ENCODE measurements around the gene ST3GAL4. TPM values are rescaled to one million over a fixed set of nuclear protein-coding genes. Genes with fewer than 3 reads are reported as not detected.
"Not testable (repeated sequence)": the region's sequence is repeated elsewhere in the genome, so short reads cannot be mapped to it uniquely, and the experiment has no call there.

Gene ST3GAL4
- 5.8 and 6.6 TPM in 2 replicates for total RNA-seq (2014; rRNA removed; shearing (Covaris generic); ENCODE audit: low replicate concordance)

GRCh38 chr11:126355324-126355925, at the start of gene ST3GAL4:
ST3GAL4 (plus strand) TSS chr11:126355686; CDS start chr11:126406156, 50,470 bp downstream.
- Histone ChIP-seq H3K4me3 (ENCODE audit: low read length) (peak within 1 kb of the TSS; percentile 78), H3K79me2 (ENCODE audit: low read length) (peaks cover 25% of the 10 kb centered on the region; the same call in 1 of the 2 replicates)

GRCh38 chr11:126305699-126306098, 49.8 kb upstream of the ST3GAL4 start:
- H2AFZ ChIP-seq (ENCODE audit: low read length): no peak overlapping the region
- peaks cover 28% of the 10 kb centered on the region for H3K4me1 ChIP-seq (ENCODE audit: low read length)
- H3K27ac ChIP-seq (ENCODE audit: low read length): no peak overlapping the region
- peak overlapping the region; percentile 23 for H3K4me2 ChIP-seq (ENCODE audit: low read depth, low read length, poor library complexity, severe bottlenecking)
- no peaks in the 10 kb centered on the region for H3K9me3 ChIP-seq (ENCODE audit: low read length)
- no peaks in the 10 kb centered on the region for H3K36me3 ChIP-seq (ENCODE audit: insufficient read depth, low read length)
- peaks cover 26% of the 10 kb centered on the region for H3K79me2 ChIP-seq (ENCODE audit: low read length)
- no peaks in the 10 kb centered on the region for H3K27me3 ChIP-seq (ENCODE audit: low read length)
- H4K20me1 ChIP-seq (ENCODE audit: insufficient read depth, low read depth, low read length): no peaks in the 10 kb centered on the region
- H3K4me3 ChIP-seq (ENCODE audit: low read length): no peak overlapping the region
- H3K9ac ChIP-seq (ENCODE audit: low read length): no peak overlapping the region
- no peak for DNase-seq
- no peaks in the 10 kb centered on the region for H3K9me2 ChIP-seq (replicated peaks; ENCODE audit: insufficient read depth, low read length)

More at GRCh38 chr11:126355324-126355925, at the start of gene ST3GAL4:
- Histone ChIP-seq H3K9ac (ENCODE audit: low read length) (peak within 1 kb of the TSS; percentile 90), H3K4me2 (ENCODE audit: low read depth, low read length, poor library complexity, severe bottlenecking) (peak within 1 kb of the TSS; percentile 81), H3K27ac (ENCODE audit: low read length) (peak within 1 kb of the TSS; percentile 60), H3K4me1 (ENCODE audit: low read length) (peaks cover 24% of the 10 kb centered on the region), H3K9me3 (ENCODE audit: low read length) (no peaks in the 10 kb centered on the region), H3K27me3 (ENCODE audit: low read length) (no peaks in the 10 kb centered on the region), H4K20me1 (ENCODE audit: insufficient read depth, low read depth, low read length) (no peaks in the 10 kb centered on the region), H2AFZ (ENCODE audit: low read length) (peak within 1 kb of the TSS; percentile 28; the same call in 1 of the 2 replicates), H3K36me3 (ENCODE audit: insufficient read depth, low read length) (no peaks in the 10 kb centered on the region), H3K9me2 (replicated peaks; ENCODE audit: insufficient read depth, low read length) (no peaks in the 10 kb centered on the region)
- DNase-seq: peak; percentile 85

- no peak overlapping the region for H3K4me3 ChIP-seq (ENCODE audit: low read length)
- H3K9ac ChIP-seq (ENCODE audit: low read length): no peak overlapping the region
- H3K4me1 ChIP-seq (ENCODE audit: low read length): peaks cover 27% of the 10 kb centered on the region
- peak; percentile 71 for DNase-seq
- H3K27ac ChIP-seq (ENCODE audit: low read length): no peak overlapping the region
- no peaks in the 10 kb centered on the region for H3K9me2 ChIP-seq (replicated peaks; ENCODE audit: insufficient read depth, low read length)
- H4K20me1 ChIP-seq (ENCODE audit: insufficient read depth, low read depth, low read length): no peaks in the 10 kb centered on the region
- H2AFZ ChIP-seq (ENCODE audit: low read length): no peak overlapping the region
- H3K79me2 ChIP-seq (ENCODE audit: low read length): peaks cover 35% of the 10 kb centered on the region
- H3K4me2 ChIP-seq (ENCODE audit: low read depth, low read length, poor library complexity, severe bottlenecking): no peak overlapping the region
- no peaks in the 10 kb centered on the region for H3K27me3 ChIP-seq (ENCODE audit: low read length)
- no peaks in the 10 kb centered on the region for H3K36me3 ChIP-seq (ENCODE audit: insufficient read depth, low read length)
- no peaks in the 10 kb centered on the region for H3K9me3 ChIP-seq (ENCODE audit: low read length)
Measured at GRCh38 chr11:126307706-126308105, 47.8 kb upstream of the ST3GAL4 start.

- no peak overlapping the region for H2AFZ ChIP-seq (ENCODE audit: low read length)
- no peak overlapping the region for H3K9ac ChIP-seq (ENCODE audit: low read length)
- H3K4me2 ChIP-seq (ENCODE audit: low read depth, low read length, poor library complexity, severe bottlenecking): no peak overlapping the region
- H3K27ac ChIP-seq (ENCODE audit: low read length): no peak overlapping the region
- peaks cover 21% of the 10 kb centered on the region for H3K4me1 ChIP-seq (ENCODE audit: low read length)
- H3K79me2 ChIP-seq (ENCODE audit: low read length): peaks cover 39% of the 10 kb centered on the region
- H3K9me3 ChIP-seq (ENCODE audit: low read length): no peaks in the 10 kb centered on the region
- no peak for DNase-seq
- no peaks in the 10 kb centered on the region for H3K27me3 ChIP-seq (ENCODE audit: low read length)
- H3K36me3 ChIP-seq (ENCODE audit: insufficient read depth, low read length): no peaks in the 10 kb centered on the region; the same call in 1 of the 2 replicates
- no peaks in the 10 kb centered on the region for H3K9me2 ChIP-seq (replicated peaks; ENCODE audit: insufficient read depth, low read length)
- H3K4me3 ChIP-seq (ENCODE audit: low read length): no peak overlapping the region
- no peaks in the 10 kb centered on the region for H4K20me1 ChIP-seq (ENCODE audit: insufficient read depth, low read depth, low read length)
Measured at GRCh38 chr11:126308271-126308671, 47.2 kb upstream of the ST3GAL4 start.

GRCh38 chr11:126308771-126309170, 46.7 kb upstream of the ST3GAL4 start:
- H3K4me2 ChIP-seq (ENCODE audit: low read depth, low read length, poor library complexity, severe bottlenecking); H3K9ac ChIP-seq (ENCODE audit: low read length); H2AFZ ChIP-seq (ENCODE audit: low read length); H3K36me3 ChIP-seq (ENCODE audit: insufficient read depth, low read length); H4K20me1 ChIP-seq (ENCODE audit: insufficient read depth, low read depth, low read length); H3K27ac ChIP-seq (ENCODE audit: low read length); H3K27me3 ChIP-seq (ENCODE audit: low read length); H3K9me3 ChIP-seq (ENCODE audit: low read length); DNase-seq; H3K9me2 ChIP-seq (replicated peaks; ENCODE audit: insufficient read depth, low read length); H3K4me3 ChIP-seq (ENCODE audit: low read length): not testable (repeated sequence)
- Histone ChIP-seq H3K4me1 (ENCODE audit: low read length) (peaks cover 20% of the 10 kb centered on the region), H3K79me2 (ENCODE audit: low read length) (peaks cover 44% of the 10 kb centered on the region)

GRCh38 chr11:126310200-126310991, 45.1 kb upstream of the ST3GAL4 start:
- Histone ChIP-seq H3K9me3 (ENCODE audit: low read length) (no peaks in the 10 kb centered on the region), H3K79me2 (ENCODE audit: low read length) (peaks cover 39% of the 10 kb centered on the region), H2AFZ (ENCODE audit: low read length) (no peak overlapping the region), H3K27ac (ENCODE audit: low read length) (no peak overlapping the region), H3K4me2 (ENCODE audit: low read depth, low read length, poor library complexity, severe bottlenecking) (no peak overlapping the region), H3K4me1 (ENCODE audit: low read length) (peaks cover 20% of the 10 kb centered on the region), H3K9me2 (replicated peaks; ENCODE audit: insufficient read depth, low read length) (no peaks in the 10 kb centered on the region), H3K4me3 (ENCODE audit: low read length) (no peak overlapping the region), H3K36me3 (ENCODE audit: insufficient read depth, low read length) (peaks cover 12% of the 10 kb centered on the region), H4K20me1 (ENCODE audit: insufficient read depth, low read depth, low read length) (no peaks in the 10 kb centered on the region), H3K9ac (ENCODE audit: low read length) (no peak overlapping the region), H3K27me3 (ENCODE audit: low read length) (no peaks in the 10 kb centered on the region)
- DNase-seq: peak; percentile 64

- Histone ChIP-seq H3K27me3 (ENCODE audit: low read length) (no peaks in the 10 kb centered on the region), H3K27ac (ENCODE audit: low read length) (no peak overlapping the region), H3K9ac (ENCODE audit: low read length) (no peak overlapping the region), H3K4me1 (ENCODE audit: low read length) (peaks cover 16% of the 10 kb centered on the region), H3K79me2 (ENCODE audit: low read length) (peaks cover 33% of the 10 kb centered on the region; the same call in 1 of the 2 replicates), H3K9me2 (replicated peaks; ENCODE audit: insufficient read depth, low read length) (no peaks in the 10 kb centered on the region), H3K4me2 (ENCODE audit: low read depth, low read length, poor library complexity, severe bottlenecking) (no peak overlapping the region), H3K4me3 (ENCODE audit: low read length) (no peak overlapping the region), H3K9me3 (ENCODE audit: low read length) (no peaks in the 10 kb centered on the region), H4K20me1 (ENCODE audit: insufficient read depth, low read depth, low read length) (no peaks in the 10 kb centered on the region), H2AFZ (ENCODE audit: low read length) (no peak overlapping the region), H3K36me3 (ENCODE audit: insufficient read depth, low read length) (peaks cover 12% of the 10 kb centered on the region)
- DNase-seq: no peak
Measured at GRCh38 chr11:126310992-126311310, 44.5 kb upstream of the ST3GAL4 start.

Data from Karpas-422 (cell line).